GM18508 (cell line): Measurements from ENCODE around the gene RPL29.
"Not testable (repeated sequence)": the region's sequence is repeated elsewhere in the genome, so short reads cannot be mapped to it uniquely, and the experiment has no call there.

Experiments
- ATAC-seq: cut with Tn5 transposase; IDR thresholded peaks from one replicate; pipeline ENCODE4 v1.9.1; 2021; ENCODE audit warnings: moderate number of reproducible peaks; ENCODE audit not compliant: insufficient read depth, unreplicated experiment

Gene RPL29

GRCh38 chr3:52007291-52007690, 11.6 kb upstream of the RPL29 start:
- no peak for ATAC-seq

- ATAC-seq = no peak
Observed at GRCh38 chr3:52006820-52007133, 11.1 kb upstream of the RPL29 start.

GRCh38 chr3:52006017-52006819, 10.5 kb upstream of the RPL29 start:
- ATAC-seq = no peak

GRCh38 chr3:52005571-52005986, 9.9 kb upstream of the RPL29 start:
- ATAC-seq = no peak

GRCh38 chr3:52004906-52005395, 9.3 kb upstream of the RPL29 start:
- ATAC-seq = no peak

GRCh38 chr3:52004163-52004787, 8.6 kb upstream of the RPL29 start:
- ATAC-seq = no peak

GRCh38 chr3:52002748-52003147, 7.1 kb upstream of the RPL29 start:
- no peak for ATAC-seq

- no peak for ATAC-seq
Observed at GRCh38 chr3:52001443-52001974, 5.8 kb upstream of the RPL29 start.

GRCh38 chr3:51999846-52000245, 4.2 kb upstream of the RPL29 start:
- no peak for ATAC-seq

GRCh38 chr3:51998774-51999173, 3.1 kb upstream of the RPL29 start:
- ATAC-seq = no peak

GRCh38 chr3:51997935-51998596, 2.4 kb upstream of the RPL29 start:
- ATAC-seq = no peak

- ATAC-seq = no peak
Observed at GRCh38 chr3:51997172-51997571, 1.5 kb upstream of the RPL29 start.

GRCh38 chr3:51994530-51994929, 1.2 kb downstream of the RPL29 start:
- ATAC-seq = no peak

GRCh38 chr3:51993657-51994056, 2.0 kb downstream of the RPL29 start:
- not testable (repeated sequence) for ATAC-seq

GRCh38 chr3:51992017-51992682, 3.5 kb downstream of the RPL29 start:
- ATAC-seq = no peak

- ATAC-seq = not testable (repeated sequence)
Observed at GRCh38 chr3:51990501-51990971, 5.2 kb downstream of the RPL29 start.

GRCh38 chr3:51988286-51989146, 7.2 kb downstream of the RPL29 start:
- no peak for ATAC-seq

GRCh38 chr3:51987568-51987967, 8.1 kb downstream of the RPL29 start:
- no peak for ATAC-seq
